Right ventricle myocardium superior (tissue), 1 donor: ENCODE results near the gene CNIH2. TPM values are rescaled to one million over a fixed set of nuclear protein-coding genes. Genes with fewer than 3 reads are reported as not detected.
"Not testable (repeated sequence)": the region's sequence is repeated elsewhere in the genome, so short reads cannot be mapped to it uniquely, and the experiment has no call there.

Experiments
- ATAC-seq: fragments of 200-7000 bp; cut with Tn5 transposase; one replicate; pipeline ENCODE4 v1.9.1; 2020; ENCODE audit warnings: mild to moderate bottlenecking; ENCODE audit not compliant: poor library complexity
- DNase-seq: peaks from one replicate; pipeline ENCODE4 v3.0.0-alpha.2; 2020
- intact Hi-C: fragments of 100-400 bp; cut with DNase I; formaldehyde crosslinking; loops from one replicate; pipeline ENCODE4 v1.11.2; 2022
- total RNA-seq: library from RNA; stranded (reverse); fragmentation: NEBNext Ultra II Directional; extraction: Animal tissue kit (Norgen Biotek cat#: 25700); gene quantifications from one replicate; pipeline ENCODE4 v1.2.1, GENCODE V29; 2021
- donor health status: DM: no; HTN: yes; CAD: no; lungs with severe emphysema.

CNIH2 gene
- total RNA-seq, 1 donor from 2014 or later: not detected

GRCh38 chr11:66251809-66252208 lies 26.2 kb upstream of the CNIH2 start:
- DNase-seq (no peak), ATAC-seq (no peak)
- intact Hi-C loops: no loop called here

- ATAC-seq, DNase-seq, intact Hi-C loops: not testable (repeated sequence)
These were observed 24.9 kb upstream of the CNIH2 start for GRCh38 chr11:66253081-66253480.

- no peak for ATAC-seq
These were observed 19.5 kb upstream of the CNIH2 start for GRCh38 chr11:66258473-66258893.

GRCh38 chr11:66259225-66259624 lies 18.8 kb upstream of the CNIH2 start:
- ATAC-seq (no peak), DNase-seq (no peak)
- intact Hi-C loops: no loop called here

More at GRCh38 chr11:66258473-66258893, 19.5 kb upstream of the CNIH2 start:
- intact Hi-C loops: no loop called here
- DNase-seq: peak; percentile 30

GRCh38 chr11:66259956-66260355 lies 18.0 kb upstream of the CNIH2 start:
- DNase-seq (no peak), ATAC-seq (no peak)
- intact Hi-C loops: no loop called here

GRCh38 chr11:66261578-66261977 lies 16.4 kb upstream of the CNIH2 start:
- DNase-seq: peak; percentile 41
- no peak for ATAC-seq
- intact Hi-C loops: no loop called here

- intact Hi-C loops: no loop called here
- ATAC-seq: no peak
- DNase-seq: peak; percentile 13
These were observed 15.8 kb upstream of the CNIH2 start for GRCh38 chr11:66262191-66262590.

GRCh38 chr11:66262696-66263095 lies 15.3 kb upstream of the CNIH2 start:
- ATAC-seq (no peak), DNase-seq (peak; percentile 33)
- intact Hi-C loops: no loop called here

- DNase-seq (no peak), ATAC-seq (no peak)
- intact Hi-C loops: no loop called here
These were observed 14.7 kb upstream of the CNIH2 start for GRCh38 chr11:66263231-66263630.

- intact Hi-C loops: no loop called here
These were observed 14.2 kb upstream of the CNIH2 start for GRCh38 chr11:66263785-66264184.

GRCh38 chr11:66264383-66264782 lies 13.6 kb upstream of the CNIH2 start:
- ATAC-seq (no peak), DNase-seq (no peak)
- intact Hi-C loops: no loop called here

More at GRCh38 chr11:66263785-66264184, 14.2 kb upstream of the CNIH2 start:
- DNase-seq: no peak
- ATAC-seq: no peak

- intact Hi-C loops: no loop called here
- ATAC-seq (no peak), DNase-seq (no peak)
These were observed 13.1 kb upstream of the CNIH2 start for GRCh38 chr11:66264914-66265313.

- no peak for ATAC-seq
- no peak for DNase-seq
- intact Hi-C loops: no loop called here
These were observed 12.2 kb upstream of the CNIH2 start for GRCh38 chr11:66265531-66266377.

GRCh38 chr11:66266378-66267038 lies 11.5 kb upstream of the CNIH2 start:
- ATAC-seq (no peak), DNase-seq (no peak)
- intact Hi-C loops: no loop called here

- ATAC-seq (no peak), DNase-seq (no peak)
- intact Hi-C loops: no loop called here
These were observed 11.0 kb upstream of the CNIH2 start for GRCh38 chr11:66267039-66267378.

GRCh38 chr11:66267379-66268243 lies 10.4 kb upstream of the CNIH2 start:
- peak; percentile 88 for ATAC-seq
- intact Hi-C loops: no loop called here

GRCh38 chr11:66268244-66268951 lies 9.6 kb upstream of the CNIH2 start, which contains the start of gene RAB1B:
Gene RAB1B, plus strand, starts transcription at chr11:66268639. Its CDS starts 41 bp downstream, at chr11:66268680.
- ATAC-seq (peak; percentile 92), DNase-seq (peak; percentile 100)
- intact Hi-C loops: no loop called here

More at GRCh38 chr11:66267379-66268243, 10.4 kb upstream of the CNIH2 start:
- DNase-seq: peak; percentile 94
